ENCODE data around the gene CDH4.

Gene CDH4

GRCh38 chr20:61738601-61739069 lies 486.6 kb downstream of the CDH4 start:
- Histone ChIP-seq H3K4me2 (ENCODE audit: low read depth, low read length, poor library complexity, severe bottlenecking) (no peak overlapping the region), H3K27me3 (ENCODE audit: low read length) (no peaks in the 10 kb centered on the region), H3K9ac (ENCODE audit: low read length) (no peak overlapping the region), H3K9me3 (ENCODE audit: insufficient read depth, low read length) (no peaks in the 10 kb centered on the region), H3F3A (ENCODE audit: insufficient read depth) (no peaks in the 10 kb centered on the region), H2AFZ (ENCODE audit: low read depth, low read length, severe bottlenecking) (no peak overlapping the region), H3K79me2 (ENCODE audit: insufficient read depth, low read length) (no peaks in the 10 kb centered on the region), H4K20me1 (ENCODE audit: low read depth, low read length) (no peaks in the 10 kb centered on the region), H3K27ac (ENCODE audit: low read depth, low read length) (no peak overlapping the region), H3K9me2 (replicated peaks; ENCODE audit: insufficient read depth, low read length) (no peaks in the 10 kb centered on the region), H3K4me3 (ENCODE audit: insufficient read depth, low read length, poor library complexity, severe bottlenecking) (no peak overlapping the region), H3K36me3 (ENCODE audit: low read length) (no peaks in the 10 kb centered on the region)
- TF ChIP-seq EZH2phosphoT487 (conservative IDR thresholded peaks at IDR 0.05; ENCODE audit: low read length): no peak; the same call in 1 of the 2 replicates
- TF ChIP-seq CTCF (IDR thresholded peaks at IDR 0.05; ENCODE audit: insufficient read depth, low read length, poor library complexity, severe bottlenecking): no peak

- no peaks in the 10 kb centered on the region for H3K36me3 ChIP-seq (ENCODE audit: low read length)
- H3F3A ChIP-seq (ENCODE audit: insufficient read depth): no peaks in the 10 kb centered on the region
- H3K79me2 ChIP-seq (ENCODE audit: insufficient read depth, low read length): no peaks in the 10 kb centered on the region
- no peak overlapping the region for H3K4me2 ChIP-seq (ENCODE audit: low read depth, low read length, poor library complexity, severe bottlenecking)
- H3K4me3 ChIP-seq (ENCODE audit: insufficient read depth, low read length, poor library complexity, severe bottlenecking): no peak overlapping the region
- H3K27me3 ChIP-seq (ENCODE audit: low read length): no peaks in the 10 kb centered on the region
- H4K20me1 ChIP-seq (ENCODE audit: low read depth, low read length): no peaks in the 10 kb centered on the region
- H3K9me3 ChIP-seq (ENCODE audit: insufficient read depth, low read length): no peaks in the 10 kb centered on the region
- no peak for TF ChIP-seq EZH2phosphoT487 (conservative IDR thresholded peaks at IDR 0.05; ENCODE audit: low read length)
- TF ChIP-seq CTCF (IDR thresholded peaks at IDR 0.05; ENCODE audit: insufficient read depth, low read length, poor library complexity, severe bottlenecking): no peak
- H3K27ac ChIP-seq (ENCODE audit: low read depth, low read length): no peak overlapping the region
- H2AFZ ChIP-seq (ENCODE audit: low read depth, low read length, severe bottlenecking): no peak overlapping the region
- no peak overlapping the region for H3K9ac ChIP-seq (ENCODE audit: low read length)
- no peaks in the 10 kb centered on the region for H3K9me2 ChIP-seq (replicated peaks; ENCODE audit: insufficient read depth, low read length)
These were observed 487.2 kb downstream of the CDH4 start for GRCh38 chr20:61739086-61739831.

- no peak overlapping the region for H3K9ac ChIP-seq (ENCODE audit: low read length)
- no peak overlapping the region for H2AFZ ChIP-seq (ENCODE audit: low read depth, low read length, severe bottlenecking)
- no peak overlapping the region for H3K27ac ChIP-seq (ENCODE audit: low read depth, low read length)
- H3K4me3 ChIP-seq (ENCODE audit: insufficient read depth, low read length, poor library complexity, severe bottlenecking): no peak overlapping the region
- H4K20me1 ChIP-seq (ENCODE audit: low read depth, low read length): no peaks in the 10 kb centered on the region
- H3K9me2 ChIP-seq (replicated peaks; ENCODE audit: insufficient read depth, low read length): no peaks in the 10 kb centered on the region
- H3K9me3 ChIP-seq (ENCODE audit: insufficient read depth, low read length): no peaks in the 10 kb centered on the region
- no peak overlapping the region for H3K4me2 ChIP-seq (ENCODE audit: low read depth, low read length, poor library complexity, severe bottlenecking)
- TF ChIP-seq CTCF (IDR thresholded peaks at IDR 0.05; ENCODE audit: insufficient read depth, low read length, poor library complexity, severe bottlenecking) (no peak), EZH2phosphoT487 (conservative IDR thresholded peaks at IDR 0.05; ENCODE audit: low read length) (no peak)
- H3K27me3 ChIP-seq (ENCODE audit: low read length): no peaks in the 10 kb centered on the region
- H3K36me3 ChIP-seq (ENCODE audit: low read length): no peaks in the 10 kb centered on the region
- H3F3A ChIP-seq (ENCODE audit: insufficient read depth): no peaks in the 10 kb centered on the region
- H3K79me2 ChIP-seq (ENCODE audit: insufficient read depth, low read length): no peaks in the 10 kb centered on the region
These were observed 487.7 kb downstream of the CDH4 start for GRCh38 chr20:61739832-61740118.
